Activated CD8-positive, alpha-beta memory T cell treated with anti-CD3 and anti-CD28 coated beads, Interleukin-2, amount 50 U/mL, for 4 hours (primary cell): ENCODE measurements around the gene FGF2.
"Not testable (repeated sequence)": the region's sequence is repeated elsewhere in the genome, so short reads cannot be mapped to it uniquely, and the experiment has no call there.

Experiments
- DNase-seq: peaks from one replicate; pipeline ENCODE4 v3.0.0-alpha.2; 2020

FGF2 gene

GRCh38 chr4:122815248-122815647 is 11.4 kb upstream of the FGF2 start:
- no peak for DNase-seq

GRCh38 chr4:122816476-122816875 is 10.2 kb upstream of the FGF2 start:
- no peak for DNase-seq

- DNase-seq = no peak
Measured at GRCh38 chr4:122819708-122820449, 6.8 kb upstream of the FGF2 start.

GRCh38 chr4:122821092-122821491 is 5.5 kb upstream of the FGF2 start:
- DNase-seq = no peak

GRCh38 chr4:122822466-122822865 is 4.2 kb upstream of the FGF2 start:
- DNase-seq = no peak

GRCh38 chr4:122823476-122823875 is 3.2 kb upstream of the FGF2 start:
- no peak for DNase-seq

- DNase-seq = no peak
Measured at GRCh38 chr4:122824616-122825015, 2.0 kb upstream of the FGF2 start.

GRCh38 chr4:122826079-122826527 is 528 bp upstream of the FGF2 start:
- DNase-seq = no peak

- DNase-seq = no peak
Measured at GRCh38 chr4:122827258-122827878, 737 bp downstream of the FGF2 start.

GRCh38 chr4:122827879-122828601 is 1.4 kb downstream of the FGF2 start:
- DNase-seq = no peak

- no peak for DNase-seq
Measured at GRCh38 chr4:122830426-122831095, 3.9 kb downstream of the FGF2 start.

- DNase-seq = no peak
Measured at GRCh38 chr4:122831515-122832196, 5.0 kb downstream of the FGF2 start.

- no peak for DNase-seq
Measured at GRCh38 chr4:122832732-122833131, 6.1 kb downstream of the FGF2 start.

GRCh38 chr4:122833999-122834398 is 7.4 kb downstream of the FGF2 start:
- DNase-seq = no peak

- DNase-seq = no peak
Measured at GRCh38 chr4:122836941-122837340, 10.3 kb downstream of the FGF2 start.

- DNase-seq = no peak
Measured at GRCh38 chr4:122838034-122838433, 11.4 kb downstream of the FGF2 start.

GRCh38 chr4:122842392-122842791 is 15.8 kb downstream of the FGF2 start:
- no peak for DNase-seq

- no peak for DNase-seq
Measured at GRCh38 chr4:122842984-122843531, 16.4 kb downstream of the FGF2 start.

GRCh38 chr4:122844391-122844790 is 17.8 kb downstream of the FGF2 start:
- DNase-seq = not testable (repeated sequence)

- no peak for DNase-seq
Measured at GRCh38 chr4:122845066-122845465, 18.4 kb downstream of the FGF2 start.

GRCh38 chr4:122845760-122846159 is 19.1 kb downstream of the FGF2 start:
- DNase-seq = no peak

GRCh38 chr4:122847931-122848330 is 21.3 kb downstream of the FGF2 start:
- no peak for DNase-seq
